WTC11 (cell line): Measurements from ENCODE around the gene ZNF804A. TPM values are rescaled to one million over a fixed set of nuclear protein-coding genes. Genes with fewer than 3 reads are reported as not detected.

Experiments used
- AR ChIP-seq: fragments of 250-450 bp; sonication (Bioruptor Pico); IDR thresholded peaks from 2 replicates; pipeline ENCODE4 v1.9.0; 2021; ENCODE audit warnings: mild to moderate bottlenecking
- ETV6 ChIP-seq: sonication (generic); formaldehyde crosslinking; IDR thresholded peaks from 2 replicates; pipeline ENCODE4 v1.8.1; 2022; ENCODE audit warnings: mild to moderate bottlenecking, missing genetic modification reagents
- MYBL2 ChIP-seq: sonication (generic); formaldehyde crosslinking; IDR thresholded peaks from 2 replicates; pipeline ENCODE4 v1.8.1; 2023; ENCODE audit warnings: mild to moderate bottlenecking, moderate library complexity, missing genetic modification reagents
- NR3C1 ChIP-seq: sonication (generic); formaldehyde crosslinking; conservative IDR thresholded peaks from 2 replicates; pipeline ENCODE4 v1.8.1; 2023; ENCODE audit warnings: low read depth, mild to moderate bottlenecking, missing genetic modification reagents
- PREB ChIP-seq: sonication (generic); formaldehyde crosslinking; IDR thresholded peaks from 2 replicates; pipeline ENCODE4 v1.8.1; 2022; ENCODE audit warnings: mild to moderate bottlenecking, missing genetic modification reagents, moderate library complexity, borderline replicate concordance
- SP1 ChIP-seq: sonication (generic); formaldehyde crosslinking; conservative IDR thresholded peaks from 2 replicates; pipeline ENCODE4 v1.8.1; 2022; ENCODE audit warnings: missing genetic modification reagents
- STAT6 ChIP-seq: sonication (generic); formaldehyde crosslinking; conservative IDR thresholded peaks from 2 replicates; pipeline ENCODE4 v1.8.1; 2023; ENCODE audit warnings: mild to moderate bottlenecking, low read depth, missing genetic modification reagents, moderate library complexity
- TCF7 ChIP-seq: sonication (generic); formaldehyde crosslinking; IDR thresholded peaks from 2 replicates; pipeline ENCODE4 v1.8.0; 2022; ENCODE audit warnings: mild to moderate bottlenecking, low read depth, missing genetic modification reagents, moderate library complexity
- ZNF281 ChIP-seq: sonication (generic); formaldehyde crosslinking; IDR thresholded peaks from 2 replicates; pipeline ENCODE4 v1.8.0; 2023; ENCODE audit warnings: mild to moderate bottlenecking, missing genetic modification reagents
- ZNF532 ChIP-seq: fragments of 250-450 bp; sonication (Bioruptor Pico); IDR thresholded peaks from 2 replicates; pipeline ENCODE4 v1.9.0; 2021; ENCODE audit warnings: mild to moderate bottlenecking, borderline replicate concordance
- ZNF671 ChIP-seq: fragments of 250-450 bp; sonication (Bioruptor Pico); IDR thresholded peaks from 2 replicates; pipeline ENCODE4 v1.8.0; 2021; ENCODE audit warnings: mild to moderate bottlenecking
- ZSCAN18 ChIP-seq: fragments of 250-450 bp; sonication (Bioruptor Pico); IDR thresholded peaks from 2 replicates; pipeline ENCODE4 v2.1.2; 2022; ENCODE audit warnings: mild to moderate bottlenecking, moderate library complexity
- total RNA-seq: library from RNA; stranded (reverse); gene quantifications from 3 replicates; pipeline ENCODE4 v1.2.3, GENCODE V29; 2021
- TF ChIP-seq, protein P1 (sequence below): sonication (generic); formaldehyde crosslinking; IDR thresholded peaks from 2 replicates; pipeline ENCODE4 v1.8.1; 2023; ENCODE audit warnings: mild to moderate bottlenecking, moderate library complexity, missing genetic modification reagents
- TF ChIP-seq, protein P2 (sequence below): fragments of 250-450 bp; sonication (Bioruptor Pico); IDR thresholded peaks from 2 replicates; pipeline ENCODE4 v1.9.0; 2021; ENCODE audit warnings: moderate library complexity, mild to moderate bottlenecking, inconsistent platforms, borderline replicate concordance

ZNF804A gene
- total RNA-seq, 1 experiment from 2014 or later, result not detected

DNA sequence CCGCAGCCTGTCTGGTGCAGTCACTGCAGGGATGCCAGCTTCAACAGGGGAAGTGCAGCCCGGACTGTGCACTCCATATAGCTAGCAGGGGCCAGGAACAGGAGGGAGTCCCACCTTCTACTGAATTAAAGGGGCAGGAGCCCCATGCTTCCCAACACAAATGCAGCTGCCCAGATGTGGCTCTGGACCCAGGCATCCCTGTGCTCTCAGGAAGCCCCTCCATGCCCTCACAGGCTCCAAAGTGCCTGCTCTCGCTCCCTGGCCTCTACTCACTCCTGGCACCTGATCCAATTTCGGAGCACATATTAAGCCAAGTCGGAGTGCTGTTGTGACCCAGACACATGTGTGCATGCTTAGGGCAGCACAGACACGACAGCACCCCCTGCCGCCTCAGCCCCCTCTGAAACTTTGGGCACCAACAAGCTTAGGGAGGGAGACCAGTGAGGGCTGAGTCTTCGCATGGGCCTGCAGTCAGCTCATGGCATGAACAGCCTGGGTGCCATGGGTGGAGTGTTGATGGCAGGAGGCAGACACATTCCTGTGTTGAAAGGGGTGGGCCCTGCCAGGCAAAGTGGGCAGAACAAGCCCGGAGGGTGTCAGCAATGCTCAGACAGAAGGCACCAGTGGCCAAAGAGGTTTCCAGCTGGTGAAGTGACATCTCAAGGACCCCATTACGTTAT is 83.5 kb downstream of the ZNF804A start (continued):
- TF ChIP-seq, protein P1, sequence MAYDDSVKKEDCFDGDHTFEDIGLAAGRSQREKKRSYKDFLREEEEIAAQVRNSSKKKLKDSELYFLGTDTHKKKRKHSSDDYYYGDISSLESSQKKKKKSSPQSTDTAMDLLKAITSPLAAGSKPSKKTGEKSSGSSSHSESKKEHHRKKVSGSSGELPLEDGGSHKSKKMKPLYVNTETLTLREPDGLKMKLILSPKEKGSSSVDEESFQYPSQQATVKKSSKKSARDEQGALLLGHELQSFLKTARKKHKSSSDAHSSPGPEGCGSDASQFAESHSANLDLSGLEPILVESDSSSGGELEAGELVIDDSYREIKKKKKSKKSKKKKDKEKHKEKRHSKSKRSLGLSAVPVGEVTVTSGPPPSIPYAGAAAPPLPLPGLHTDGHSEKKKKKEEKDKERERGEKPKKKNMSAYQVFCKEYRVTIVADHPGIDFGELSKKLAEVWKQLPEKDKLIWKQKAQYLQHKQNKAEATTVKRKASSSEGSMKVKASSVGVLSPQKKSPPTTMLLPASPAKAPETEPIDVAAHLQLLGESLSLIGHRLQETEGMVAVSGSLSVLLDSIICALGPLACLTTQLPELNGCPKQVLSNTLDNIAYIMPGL (CRISPR knock-in tag), result no peak
- TF ChIP-seq MYBL2 (CRISPR knock-in tag) (no peak), ETV6 (CRISPR knock-in tag) (no peak), STAT6 (CRISPR knock-in tag) (no peak), SP1 (CRISPR knock-in tag) (no peak), ZNF671 (CRISPR knock-in tag) (no peak), ZNF281 (CRISPR knock-in tag) (no peak), NR3C1 (CRISPR knock-in tag) (no peak), ZSCAN18 (CRISPR knock-in tag) (no peak), PREB (CRISPR knock-in tag) (no peak), AR (CRISPR knock-in tag) (no peak), ZNF532 (CRISPR knock-in tag) (no peak), TCF7 (CRISPR knock-in tag) (no peak)
- TF ChIP-seq, protein P2, sequence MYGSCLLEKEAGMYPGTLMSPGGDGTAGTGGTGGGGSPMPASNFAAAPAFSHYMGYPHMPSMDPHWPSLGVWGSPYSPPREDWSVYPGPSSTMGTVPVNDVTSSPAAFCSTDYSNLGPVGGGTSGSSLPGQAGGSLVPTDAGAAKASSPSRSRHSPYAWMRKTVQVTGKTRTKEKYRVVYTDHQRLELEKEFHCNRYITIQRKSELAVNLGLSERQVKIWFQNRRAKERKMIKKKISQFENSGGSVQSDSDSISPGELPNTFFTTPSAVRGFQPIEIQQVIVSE (CRISPR knock-in tag), result no peak
